GM23338 (cell line): ENCODE results near the gene VMP1. TPM values are rescaled to one million over a fixed set of nuclear protein-coding genes. Genes with fewer than 3 reads are reported as not detected.

Source experiments
- ATAC-seq: fragments of 200-7000 bp; cut with Tn5 transposase; 3 replicates; pipeline ENCODE4 v1.9.1; 2020
- DNase-seq: peaks from one replicate; pipeline ENCODE4 v3.0.0-alpha.2; 2015; ENCODE audit warnings: low spot score
- H2AFZ ChIP-seq: fragments of 200-600 bp; sonication (generic); 2 replicates; pipeline ENCODE4 v1.8.0; 2016; ENCODE audit warnings: antibody characterized with exemption, mild to moderate bottlenecking, moderate library complexity
- H3F3A ChIP-seq: fragments of 200-600 bp; sonication (generic); replicated peaks from 2 replicates; pipeline ENCODE4 v1.8.0; 2017; ENCODE audit warnings: antibody characterized with exemption, mixed run types, low read depth
- H3K27ac ChIP-seq: fragments of 200-600 bp; sonication (generic); 2 replicates; pipeline ENCODE4 v1.6.1; 2016; ENCODE audit warnings: low read depth
- H3K27me3 ChIP-seq: fragments of 200-600 bp; sonication (generic); 2 replicates; pipeline ENCODE4 v1.8.0; 2016; ENCODE audit warnings: mild to moderate bottlenecking, mixed run types, moderate library complexity; ENCODE audit not compliant: insufficient read depth
- H3K36me3 ChIP-seq: fragments of 200-600 bp; sonication (generic); 2 replicates; pipeline ENCODE4 v1.8.0; 2016; ENCODE audit warnings: mild to moderate bottlenecking; ENCODE audit not compliant: insufficient read depth
- H3K4me1 ChIP-seq: fragments of 200-600 bp; sonication (generic); 2 replicates; pipeline ENCODE4 v1.8.0; 2016; ENCODE audit warnings: mild to moderate bottlenecking, moderate library complexity; ENCODE audit not compliant: insufficient read depth
- H3K4me2 ChIP-seq: fragments of 200-600 bp; sonication (generic); 2 replicates; pipeline ENCODE4 v1.7.1; 2017; ENCODE audit warnings: mixed run types
- H3K4me3 ChIP-seq: fragments of 200-600 bp; sonication (generic); 2 replicates; pipeline ENCODE4 v1.6.1; 2016; ENCODE audit warnings: mixed run types
- H3K79me2 ChIP-seq: fragments of 200-600 bp; sonication (generic); replicated peaks from 2 replicates; pipeline ENCODE4 v1.8.0; 2017; ENCODE audit warnings: mild to moderate bottlenecking; ENCODE audit not compliant: insufficient read depth
- H3K9me2 ChIP-seq: fragments of 200-600 bp; sonication (generic); 2 replicates; pipeline ENCODE4 v1.8.0; 2017; ENCODE audit not compliant: insufficient read depth
- H4K20me1 ChIP-seq: fragments of 200-600 bp; sonication (generic); replicated peaks from 2 replicates; pipeline ENCODE4 v1.8.0; 2017; ENCODE audit warnings: mild to moderate bottlenecking; ENCODE audit not compliant: insufficient read depth
- H3K27ac Mint-ChIP-seq: 2 replicates; pipeline ENCODE4 v1.8.0; 2020; ENCODE audit warnings: inconsistent platforms, mild to moderate bottlenecking, moderate library complexity, mixed read lengths
- H3K27me3 Mint-ChIP-seq: 3 replicates; pipeline ENCODE4 v1.8.0; 2022; ENCODE audit warnings: low read depth, mild to moderate bottlenecking, moderate library complexity, mixed read lengths, inconsistent platforms; ENCODE audit not compliant: insufficient read depth, poor library complexity
- H3K36me3 Mint-ChIP-seq: 3 replicates; pipeline ENCODE4 v1.8.0; 2021; ENCODE audit warnings: low read depth, mild to moderate bottlenecking, inconsistent platforms, moderate library complexity, mixed read lengths
- H3K4me1 Mint-ChIP-seq: 3 replicates; pipeline ENCODE4 v1.8.0; 2020; ENCODE audit warnings: mild to moderate bottlenecking, inconsistent platforms, mixed read lengths
- H3K4me3 Mint-ChIP-seq: 3 replicates; pipeline ENCODE4 v1.8.0; 2021; ENCODE audit warnings: moderate library complexity, mild to moderate bottlenecking, inconsistent platforms, mixed read lengths
- H3K9me3 Mint-ChIP-seq: 3 replicates; pipeline ENCODE4 v1.8.0; 2020; ENCODE audit warnings: moderate library complexity, mild to moderate bottlenecking, inconsistent platforms, mixed read lengths
- CREB1 ChIP-seq: fragments of 250-450 bp; sonication (Bioruptor Pico); IDR thresholded peaks from 2 replicates; pipeline ENCODE4 v1.5.0; 2020; ENCODE audit warnings: low read depth, mild to moderate bottlenecking, moderate library complexity
- EZH2 ChIP-seq: fragments of 200-600 bp; sonication (generic); IDR thresholded peaks from one replicate; pipeline ENCODE4 v1.8.0; 2017; ENCODE audit warnings: antibody characterized with exemption, mild to moderate bottlenecking, low read depth; ENCODE audit not compliant: unreplicated experiment
- EZH2phosphoT487 ChIP-seq: fragments of 200-600 bp; sonication (generic); IDR thresholded peaks from one replicate; pipeline ENCODE4 v1.8.1; 2018; ENCODE audit warnings: antibody characterized with exemption; ENCODE audit not compliant: unreplicated experiment
- JUNB ChIP-seq: IDR thresholded peaks from one replicate; pipeline ENCODE4 v1.6.1; 2016; ENCODE audit warnings: antibody characterized with exemption; ENCODE audit not compliant: unreplicated experiment
- NANOG ChIP-seq: IDR thresholded peaks from 2 replicates; pipeline ENCODE4 v1.6.1; 2016; ENCODE audit warnings: antibody characterized with exemption, borderline replicate concordance
- POLR2AphosphoS5 ChIP-seq: IDR thresholded peaks from 2 replicates; pipeline ENCODE4 v1.6.1; 2016; ENCODE audit warnings: antibody characterized with exemption, low read depth
- REST ChIP-seq: IDR thresholded peaks from one replicate; pipeline ENCODE4 v1.6.1; 2018; ENCODE audit warnings: antibody characterized with exemption; ENCODE audit not compliant: unreplicated experiment
- STAT1 ChIP-seq: IDR thresholded peaks from one replicate; pipeline ENCODE4 v1.6.1; 2016; ENCODE audit warnings: antibody characterized with exemption; ENCODE audit not compliant: unreplicated experiment
- ZNF114 ChIP-seq: fragments of 250-450 bp; sonication (Bioruptor Pico); IDR thresholded peaks from 2 replicates; pipeline ENCODE4 v1.5.0; 2020; ENCODE audit warnings: mild to moderate bottlenecking, moderate library complexity
- ZNF331 ChIP-seq: fragments of 250-450 bp; sonication (Bioruptor Pico); IDR thresholded peaks from 2 replicates; pipeline ENCODE4 v1.5.0; 2020; ENCODE audit warnings: low read depth, mild to moderate bottlenecking, moderate library complexity
- polyA plus RNA-seq: library from polyadenylated mRNA; unstranded; fragments of >200 nt; fragmentation: Nextera tagmentation; extraction: Ambion mirVana; gene quantifications from 2 replicates; pipeline ENCODE4 v1.2.1, GENCODE V29; 2016
- total RNA-seq: library from RNA; depleted of rRNA; stranded (reverse); fragments of >200 nt; shearing (Covaris generic); gene quantifications from 2 replicates; pipeline ENCODE4 v1.2.3, GENCODE V29; 2014
- TF ChIP-seq, protein P1 (sequence below), 2 experiments: fragments of 200-600 bp in 1 of 2; sonication (generic) in 1 of 2; conservative IDR thresholded peaks; 2 replicates each; pipeline versions ENCODE4 v1.5.1 to v1.6.1; 2016 to 2017; ENCODE audit warnings: antibody characterized with exemption in 2 of 2, low read depth in 2 of 2, mild to moderate bottlenecking in 2 of 2, moderate library complexity in 1 of 2
- TF ChIP-seq, protein P2 (sequence below): fragments of 250-450 bp; sonication (Bioruptor Pico); IDR thresholded peaks from 2 replicates; pipeline ENCODE4 v1.5.0; 2020; ENCODE audit warnings: mild to moderate bottlenecking, moderate library complexity
- TF ChIP-seq, protein P3 (sequence below): IDR thresholded peaks from 2 replicates; pipeline ENCODE4 v1.6.1; 2016; ENCODE audit warnings: antibody characterized with exemption

The VMP1 gene
- total and polyA plus RNA-seq, 2 experiments from 2014 or later: 70.1 to 112 TPM

DNA sequence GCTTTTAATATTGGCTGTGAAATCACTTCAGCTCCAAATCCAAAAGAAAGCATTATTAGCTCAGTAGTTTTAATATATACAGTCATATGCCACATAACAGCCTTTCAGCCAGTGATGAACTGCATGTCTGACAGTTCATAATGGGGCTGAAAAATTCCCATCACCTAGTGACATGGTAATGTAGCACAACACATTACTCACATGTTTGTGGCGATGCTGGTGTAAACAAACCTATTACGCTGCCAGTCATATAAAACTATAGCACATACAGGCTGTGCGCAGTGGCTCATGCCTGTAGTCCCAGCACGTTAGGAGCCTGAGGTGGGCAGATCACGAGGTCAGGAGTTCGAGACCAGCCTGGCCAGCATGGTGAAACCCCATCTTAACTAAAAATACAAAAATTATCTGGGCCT, 93.1 kb downstream of the VMP1 start (continued):
- TF ChIP-seq EZH2phosphoT487: no peak

- Histone ChIP-seq H3K27ac (no peak overlapping the region), H2AFZ (no peak overlapping the region), H3K4me2 (no peak overlapping the region), H3K4me1 (no peaks in the 10 kb centered on the region), H3K79me2 (no peaks in the 10 kb centered on the region), H3K4me3 (no peak overlapping the region), H3F3A (no peaks in the 10 kb centered on the region), H4K20me1 (no peaks in the 10 kb centered on the region), H3K27me3 (no peaks in the 10 kb centered on the region), H3K36me3 (no peaks in the 10 kb centered on the region), H3K9me2 (no peaks in the 10 kb centered on the region)
- Mint-ChIP-seq H3K27ac (no peak overlapping the region), H3K27me3 (peaks cover 2% of the 10 kb centered on the region), H3K4me1 (no peaks in the 10 kb centered on the region), H3K4me3 (no peak overlapping the region), H3K9me3 (no peaks in the 10 kb centered on the region), H3K36me3 (no peaks in the 10 kb centered on the region)
- DNase-seq: no peak
- no peak for ATAC-seq
- TF ChIP-seq, protein P1, sequence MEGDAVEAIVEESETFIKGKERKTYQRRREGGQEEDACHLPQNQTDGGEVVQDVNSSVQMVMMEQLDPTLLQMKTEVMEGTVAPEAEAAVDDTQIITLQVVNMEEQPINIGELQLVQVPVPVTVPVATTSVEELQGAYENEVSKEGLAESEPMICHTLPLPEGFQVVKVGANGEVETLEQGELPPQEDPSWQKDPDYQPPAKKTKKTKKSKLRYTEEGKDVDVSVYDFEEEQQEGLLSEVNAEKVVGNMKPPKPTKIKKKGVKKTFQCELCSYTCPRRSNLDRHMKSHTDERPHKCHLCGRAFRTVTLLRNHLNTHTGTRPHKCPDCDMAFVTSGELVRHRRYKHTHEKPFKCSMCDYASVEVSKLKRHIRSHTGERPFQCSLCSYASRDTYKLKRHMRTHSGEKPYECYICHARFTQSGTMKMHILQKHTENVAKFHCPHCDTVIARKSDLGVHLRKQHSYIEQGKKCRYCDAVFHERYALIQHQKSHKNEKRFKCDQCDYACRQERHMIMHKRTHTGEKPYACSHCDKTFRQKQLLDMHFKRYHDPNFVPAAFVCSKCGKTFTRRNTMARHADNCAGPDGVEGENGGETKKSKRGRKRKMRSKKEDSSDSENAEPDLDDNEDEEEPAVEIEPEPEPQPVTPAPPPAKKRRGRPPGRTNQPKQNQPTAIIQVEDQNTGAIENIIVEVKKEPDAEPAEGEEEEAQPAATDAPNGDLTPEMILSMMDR (conservative IDR thresholded peaks at IDR 0.05; ENCODE audit: low read depth in 2 of 2): no peak
- TF ChIP-seq, protein P2, sequence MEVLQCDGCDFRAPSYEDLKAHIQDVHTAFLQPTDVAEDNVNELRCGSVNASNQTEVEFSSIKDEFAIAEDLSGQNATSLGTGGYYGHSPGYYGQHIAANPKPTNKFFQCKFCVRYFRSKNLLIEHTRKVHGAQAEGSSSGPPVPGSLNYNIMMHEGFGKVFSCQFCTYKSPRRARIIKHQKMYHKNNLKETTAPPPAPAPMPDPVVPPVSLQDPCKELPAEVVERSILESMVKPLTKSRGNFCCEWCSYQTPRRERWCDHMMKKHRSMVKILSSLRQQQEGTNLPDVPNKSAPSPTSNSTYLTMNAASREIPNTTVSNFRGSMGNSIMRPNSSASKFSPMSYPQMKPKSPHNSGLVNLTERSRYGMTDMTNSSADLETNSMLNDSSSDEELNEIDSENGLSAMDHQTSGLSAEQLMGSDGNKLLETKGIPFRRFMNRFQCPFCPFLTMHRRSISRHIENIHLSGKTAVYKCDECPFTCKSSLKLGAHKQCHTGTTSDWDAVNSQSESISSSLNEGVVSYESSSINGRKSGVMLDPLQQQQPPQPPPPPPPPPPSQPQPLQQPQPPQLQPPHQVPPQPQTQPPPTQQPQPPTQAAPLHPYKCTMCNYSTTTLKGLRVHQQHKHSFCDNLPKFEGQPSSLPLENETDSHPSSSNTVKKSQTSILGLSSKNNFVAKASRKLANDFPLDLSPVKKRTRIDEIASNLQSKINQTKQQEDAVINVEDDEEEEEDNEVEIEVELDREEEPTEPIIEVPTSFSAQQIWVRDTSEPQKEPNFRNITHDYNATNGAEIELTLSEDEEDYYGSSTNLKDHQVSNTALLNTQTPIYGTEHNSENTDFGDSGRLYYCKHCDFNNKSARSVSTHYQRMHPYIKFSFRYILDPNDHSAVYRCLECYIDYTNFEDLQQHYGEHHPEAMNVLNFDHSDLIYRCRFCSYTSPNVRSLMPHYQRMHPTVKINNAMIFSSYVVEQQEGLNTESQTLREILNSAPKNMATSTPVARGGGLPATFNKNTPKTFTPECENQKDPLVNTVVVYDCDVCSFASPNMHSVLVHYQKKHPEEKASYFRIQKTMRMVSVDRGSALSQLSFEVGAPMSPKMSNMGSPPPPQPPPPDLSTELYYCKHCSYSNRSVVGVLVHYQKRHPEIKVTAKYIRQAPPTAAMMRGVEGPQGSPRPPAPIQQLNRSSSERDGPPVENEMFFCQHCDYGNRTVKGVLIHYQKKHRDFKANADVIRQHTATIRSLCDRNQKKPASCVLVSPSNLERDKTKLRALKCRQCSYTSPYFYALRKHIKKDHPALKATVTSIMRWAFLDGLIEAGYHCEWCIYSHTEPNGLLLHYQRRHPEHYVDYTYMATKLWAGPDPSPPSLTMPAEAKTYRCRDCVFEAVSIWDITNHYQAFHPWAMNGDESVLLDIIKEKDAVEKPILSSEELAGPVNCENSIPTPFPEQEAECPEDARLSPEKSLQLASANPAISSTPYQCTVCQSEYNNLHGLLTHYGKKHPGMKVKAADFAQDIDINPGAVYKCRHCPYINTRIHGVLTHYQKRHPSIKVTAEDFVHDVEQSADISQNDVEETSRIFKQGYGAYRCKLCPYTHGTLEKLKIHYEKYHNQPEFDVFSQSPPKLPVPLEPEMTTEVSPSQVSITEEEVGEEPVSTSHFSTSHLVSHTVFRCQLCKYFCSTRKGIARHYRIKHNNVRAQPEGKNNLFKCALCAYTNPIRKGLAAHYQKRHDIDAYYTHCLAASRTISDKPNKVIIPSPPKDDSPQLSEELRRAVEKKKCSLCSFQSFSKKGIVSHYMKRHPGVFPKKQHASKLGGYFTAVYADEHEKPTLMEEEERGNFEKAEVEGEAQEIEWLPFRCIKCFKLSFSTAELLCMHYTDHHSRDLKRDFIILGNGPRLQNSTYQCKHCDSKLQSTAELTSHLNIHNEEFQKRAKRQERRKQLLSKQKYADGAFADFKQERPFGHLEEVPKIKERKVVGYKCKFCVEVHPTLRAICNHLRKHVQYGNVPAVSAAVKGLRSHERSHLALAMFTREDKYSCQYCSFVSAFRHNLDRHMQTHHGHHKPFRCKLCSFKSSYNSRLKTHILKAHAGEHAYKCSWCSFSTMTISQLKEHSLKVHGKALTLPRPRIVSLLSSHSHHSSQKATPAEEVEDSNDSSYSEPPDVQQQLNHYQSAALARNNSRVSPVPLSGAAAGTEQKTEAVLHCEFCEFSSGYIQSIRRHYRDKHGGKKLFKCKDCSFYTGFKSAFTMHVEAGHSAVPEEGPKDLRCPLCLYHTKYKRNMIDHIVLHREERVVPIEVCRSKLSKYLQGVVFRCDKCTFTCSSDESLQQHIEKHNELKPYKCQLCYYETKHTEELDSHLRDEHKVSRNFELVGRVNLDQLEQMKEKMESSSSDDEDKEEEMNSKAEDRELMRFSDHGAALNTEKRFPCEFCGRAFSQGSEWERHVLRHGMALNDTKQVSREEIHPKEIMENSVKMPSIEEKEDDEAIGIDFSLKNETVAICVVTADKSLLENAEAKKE: no peak
- TF ChIP-seq EZH2phosphoT487: no peak
- TF ChIP-seq NANOG: no peak
- TF ChIP-seq, protein P3, sequence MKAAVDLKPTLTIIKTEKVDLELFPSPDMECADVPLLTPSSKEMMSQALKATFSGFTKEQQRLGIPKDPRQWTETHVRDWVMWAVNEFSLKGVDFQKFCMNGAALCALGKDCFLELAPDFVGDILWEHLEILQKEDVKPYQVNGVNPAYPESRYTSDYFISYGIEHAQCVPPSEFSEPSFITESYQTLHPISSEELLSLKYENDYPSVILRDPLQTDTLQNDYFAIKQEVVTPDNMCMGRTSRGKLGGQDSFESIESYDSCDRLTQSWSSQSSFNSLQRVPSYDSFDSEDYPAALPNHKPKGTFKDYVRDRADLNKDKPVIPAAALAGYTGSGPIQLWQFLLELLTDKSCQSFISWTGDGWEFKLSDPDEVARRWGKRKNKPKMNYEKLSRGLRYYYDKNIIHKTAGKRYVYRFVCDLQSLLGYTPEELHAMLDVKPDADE: no peak
- no peak for TF ChIP-seq ZNF114 (CRISPR knock-in tag)
- TF ChIP-seq STAT1: no peak
- TF ChIP-seq EZH2: no peak
- TF ChIP-seq CREB1: no peak
- no peak for TF ChIP-seq POLR2AphosphoS5
- no peak for TF ChIP-seq JUNB
- no peak for TF ChIP-seq REST
- no peak for TF ChIP-seq ZNF331 (CRISPR knock-in tag)
Measured at GRCh38 chr17:59802160-59802559, 94.7 kb downstream of the VMP1 start.
